LNCaP clone FGC (cell line): Measurements from ENCODE around the gene NT5DC2.

Experiments
- DNase-seq: peaks from one replicate; pipeline ENCODE4 v3.0.0-alpha.2; 2011; ENCODE audit warnings: low read depth
- H3K4me3 ChIP-seq: 2 replicates; pipeline ENCODE4 v1.5.1; 2011; ENCODE audit warnings: mild to moderate bottlenecking, low read depth, low read length, control low read depth
- CTCF ChIP-seq: IDR thresholded peaks from 2 replicates; pipeline ENCODE4 v1.5.1; 2012; ENCODE audit warnings: mild to moderate bottlenecking; ENCODE audit not compliant: control insufficient read depth, insufficient read depth; ENCODE audit errors: extremely low read depth

The NT5DC2 gene

GRCh38 chr3:52506266-52506966, 27.2 kb downstream of the NT5DC2 start:
- H3K4me3 ChIP-seq = no peak overlapping the region
- DNase-seq = no peak
- TF ChIP-seq CTCF = no peak

GRCh38 chr3:52504977-52505376, 28.7 kb downstream of the NT5DC2 start:
- TF ChIP-seq CTCF = no peak
- H3K4me3 ChIP-seq = no peak overlapping the region
- DNase-seq = no peak

- no peak for DNase-seq
- H3K4me3 ChIP-seq = no peak overlapping the region
- no peak for TF ChIP-seq CTCF
Observed at GRCh38 chr3:52503788-52504424, 29.8 kb downstream of the NT5DC2 start.

- DNase-seq = no peak
- TF ChIP-seq CTCF = no peak
- H3K4me3 ChIP-seq = no peak overlapping the region
Observed at GRCh38 chr3:52502808-52503350, 30.8 kb downstream of the NT5DC2 start.

- no peak overlapping the region for H3K4me3 ChIP-seq
- TF ChIP-seq CTCF = no peak
- DNase-seq = no peak
Observed at GRCh38 chr3:52502001-52502400, 31.7 kb downstream of the NT5DC2 start.

- no peak overlapping the region for H3K4me3 ChIP-seq
- no peak for DNase-seq
- no peak for TF ChIP-seq CTCF
Observed at GRCh38 chr3:52501046-52501445, 32.6 kb downstream of the NT5DC2 start.
